ENCODE measurements around the gene RBM23. TPM values are rescaled to one million over a fixed set of nuclear protein-coding genes. Genes with fewer than 3 reads are reported as not detected.
A peak's percentile ranks its signal among the peaks of the same experiment; 100 is the strongest.

Gene RBM23
- total RNA-seq, 2 experiments from 2014 or later, result 87.9 to 111 TPM

GRCh38 chr14:22850944-22851764, 67.8 kb downstream of the RBM23 start:
- Mint-ChIP-seq H3K4me3 (no peak overlapping the region), H3K27ac (no peak overlapping the region), H3K36me3 (ENCODE audit: low read depth) (no peaks in the 10 kb centered on the region), H3K27me3 (peaks cover 15% of the 10 kb centered on the region), H3K9me3 (no peaks in the 10 kb centered on the region), H3K4me1 (ENCODE audit: low read depth) (peaks cover 13% of the 10 kb centered on the region)
- POLR2A ChIA-PET, result interaction anchor here (0.7 to 2.2 kb wide), 4 partner anchors 20 to 294 kb away, joined by 3 to 7 read pairs (median 4); partner anchors contain the start of genes LRP10 and MRPL52
- no peak for TF ChIP-seq CTCF (IDR thresholded peaks at IDR 0.05)
- intact Hi-C loops (cut with DNase I, micrococcal nuclease), result loop anchor here (5.0 to 10.0 kb wide), 2 partner anchors 194 to 986 kb away; no protein-coding TSS in a partner anchor
- Histone ChIP-seq H3K9me3 (ENCODE audit: control insufficient read depth in 1 of 2, insufficient read depth in 1 of 2, low read length in 2 of 2) (no peaks in the 10 kb centered on the region), H3K4me1 (ENCODE audit: insufficient read depth, low read length) (peaks cover 16% of the 10 kb centered on the region), H3K27ac (ENCODE audit: low read depth in 1 of 2, low read length in 2 of 2) (no peak overlapping the region), H3K36me3 (ENCODE audit: insufficient read depth, low read length) (no peaks in the 10 kb centered on the region), H3K4me3 (ENCODE audit: low read length) (no peak overlapping the region), H3K27me3 (ENCODE audit: control insufficient read depth in 1 of 2, insufficient read depth in 2 of 2, low read length in 2 of 2) (no peaks in the 10 kb centered on the region)
- CTCF ChIA-PET, result interaction anchor here (0.6 to 6.7 kb wide), 6 partner anchors 19 to 295 kb away, joined by 3 to 67 read pairs (median 5); no protein-coding TSS in a partner anchor
- ATAC-seq (ENCODE audit: poor library complexity) (no peak), DNase-seq (peak in 2 of 14 experiments; percentile 50 to 66)

- ATAC-seq (ENCODE audit: poor library complexity) (no peak), DNase-seq (no peak)
- Histone ChIP-seq H3K27ac (ENCODE audit: low read depth in 1 of 2, low read length in 2 of 2) (no peak overlapping the region), H3K36me3 (ENCODE audit: insufficient read depth, low read length) (no peaks in the 10 kb centered on the region), H3K4me3 (ENCODE audit: low read length) (no peak overlapping the region), H3K27me3 (ENCODE audit: control insufficient read depth in 1 of 2, insufficient read depth in 2 of 2, low read length in 2 of 2) (peaks cover 0 to 2% of the 10 kb centered on the region in 2 experiments), H3K9me3 (ENCODE audit: control insufficient read depth in 1 of 2, insufficient read depth in 1 of 2, low read length in 2 of 2) (no peaks in the 10 kb centered on the region), H3K4me1 (ENCODE audit: insufficient read depth, low read length) (peaks cover 16% of the 10 kb centered on the region)
- TF ChIP-seq CTCF (IDR thresholded peaks at IDR 0.05), result no peak
- peaks cover 14% of the 10 kb centered on the region for H3K27me3 Mint-ChIP-seq
- H3K4me1 Mint-ChIP-seq (ENCODE audit: low read depth), result peaks cover 11% of the 10 kb centered on the region
- no peak overlapping the region for H3K27ac Mint-ChIP-seq
- CTCF ChIA-PET, result interaction anchor here (6.7 kb wide), 1 partner anchor 26 kb away, joined by 67 read pairs; no protein-coding TSS in a partner anchor
- no peak overlapping the region for H3K4me3 Mint-ChIP-seq
- POLR2A ChIA-PET, result interaction anchor here (2.2 kb wide), 1 partner anchor 279 kb away, joined by 7 read pairs; no protein-coding TSS in a partner anchor
- intact Hi-C loops (cut with DNase I, micrococcal nuclease), result no loop called here
- H3K9me3 Mint-ChIP-seq, result no peaks in the 10 kb centered on the region
- no peaks in the 10 kb centered on the region for H3K36me3 Mint-ChIP-seq (ENCODE audit: low read depth)
Measured at GRCh38 chr14:22849212-22849819, 69.6 kb downstream of the RBM23 start.

DNA sequence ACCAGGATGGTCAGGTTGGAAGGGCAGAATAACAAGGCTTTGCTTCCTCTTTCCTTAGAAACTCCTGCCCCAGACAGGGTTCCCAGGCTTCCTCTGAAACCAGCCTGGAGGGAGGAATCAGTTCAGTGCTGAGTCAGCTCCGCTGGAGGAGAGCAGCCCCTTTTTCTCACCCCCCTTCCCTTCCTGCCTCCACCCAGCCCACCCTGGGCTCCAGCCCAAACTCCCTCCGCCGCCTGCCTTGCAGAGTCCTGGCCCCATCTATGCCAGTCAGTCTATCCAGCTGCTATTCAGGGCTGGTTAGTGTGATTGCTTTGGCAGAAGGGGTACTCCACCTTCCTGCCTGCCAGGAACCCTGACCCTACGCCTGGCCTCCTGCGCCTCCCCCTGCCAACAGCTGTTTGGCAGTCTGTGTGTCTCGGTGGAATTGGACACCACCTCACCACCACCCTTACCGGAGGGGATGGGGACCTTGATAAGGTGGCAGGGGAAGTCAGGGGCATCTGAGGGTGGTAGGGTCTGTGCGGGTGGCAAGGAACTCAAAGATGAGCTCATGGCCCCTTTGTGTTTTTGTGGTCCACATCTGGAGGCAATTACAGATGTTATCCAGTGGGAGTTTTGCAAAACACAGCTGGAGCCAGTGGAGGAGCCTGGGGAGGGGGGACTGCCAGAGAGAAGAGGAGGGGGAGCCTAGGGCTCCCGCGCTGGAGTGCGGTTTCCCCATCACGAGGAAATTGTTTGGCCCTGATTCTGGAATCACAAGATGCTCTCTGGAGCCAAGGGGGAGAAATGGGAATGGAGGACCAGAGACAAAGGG, 70.4 kb downstream of the RBM23 start:
- H3K4me1 Mint-ChIP-seq (ENCODE audit: low read depth), result peaks cover 9% of the 10 kb centered on the region
- ATAC-seq (ENCODE audit: poor library complexity), result no peak
- no peaks in the 10 kb centered on the region for H3K9me3 Mint-ChIP-seq
- H3K27ac ChIP-seq (ENCODE audit: low read depth in 1 of 2, low read length in 2 of 2), result no peak overlapping the region
- peaks cover 0 to 2% of the 10 kb centered on the region in 2 experiments for H3K27me3 ChIP-seq (ENCODE audit: control insufficient read depth in 1 of 2, insufficient read depth in 2 of 2, low read length in 2 of 2)
- H3K4me1 ChIP-seq (ENCODE audit: insufficient read depth, low read length), result peaks cover 14% of the 10 kb centered on the region
- peak in 1 of 14 experiments; percentile 38 for DNase-seq
- POLR2A ChIA-PET, result no interaction called here
- no peak overlapping the region for H3K27ac Mint-ChIP-seq
- intact Hi-C loops (cut with DNase I, micrococcal nuclease), result no loop called here
- H3K4me3 ChIP-seq (ENCODE audit: low read length), result no peak overlapping the region
- no peaks in the 10 kb centered on the region for H3K9me3 ChIP-seq (ENCODE audit: control insufficient read depth in 1 of 2, insufficient read depth in 1 of 2, low read length in 2 of 2)
- no peak overlapping the region for H3K4me3 Mint-ChIP-seq
- H3K36me3 Mint-ChIP-seq (ENCODE audit: low read depth), result no peaks in the 10 kb centered on the region
- TF ChIP-seq CTCF (IDR thresholded peaks at IDR 0.05), result no peak
- no peaks in the 10 kb centered on the region for H3K36me3 ChIP-seq (ENCODE audit: insufficient read depth, low read length)
- peaks cover 14% of the 10 kb centered on the region for H3K27me3 Mint-ChIP-seq
- CTCF ChIA-PET, result no interaction called here
